Measurements from ENCODE around the gene UFD1. TPM values are rescaled to one million over a fixed set of nuclear protein-coding genes. Genes with fewer than 3 reads are reported as not detected.

The UFD1 gene
- total and polyA plus RNA-seq, 12 donors, result 31.5 to 79.4 (median 43.5) TPM

GRCh38 chr22:19496324-19496630 lies 17.3 kb upstream of the UFD1 start:
- TF ChIP-seq CTCF (IDR thresholded peaks at IDR 0.05), result no peak
- H3K9me3 ChIP-seq, result no peaks in the 10 kb centered on the region
- 97% methylated on average over 3 of the region's 3 CpGs for WGBS, 2 donors
- intact Hi-C loops (cut with DNase I), result loop anchor here in 6 of 10 donors (1.0 to 5.0 kb wide), 4 partner anchors 131 to 135 kb away; no protein-coding TSS in a partner anchor
- H3K4me3 ChIP-seq, result no peak overlapping the region
- ATAC-seq (no peak), DNase-seq (no peak)
- no peak overlapping the region for H3K27ac ChIP-seq
- no peaks in the 10 kb centered on the region for H3K27me3 ChIP-seq
- peaks cover 0 to 4% (median 0%) of the 10 kb centered on the region in 9 donors for H3K4me1 ChIP-seq
- H3K36me3 ChIP-seq, result peaks cover 0 to 16% (median 0%) of the 10 kb centered on the region in 9 donors

GRCh38 chr22:19495562-19496323 lies 16.8 kb upstream of the UFD1 start:
- peak in 8 of 9 donors; percentile 27 to 59 (median 45) for TF ChIP-seq CTCF (IDR thresholded peaks at IDR 0.05)
- 67 to 76% methylated on average over 5 of the region's 5 CpGs for WGBS, 2 donors
- DNase-seq, result no peak
- Histone ChIP-seq H3K27ac (no peak overlapping the region), H3K4me3 (no peak overlapping the region), H3K9me3 (no peaks in the 10 kb centered on the region), H3K27me3 (no peaks in the 10 kb centered on the region), H3K4me1 (peaks cover 0 to 4% (median 0%) of the 10 kb centered on the region in 9 donors), H3K36me3 (peaks cover 0 to 16% (median 0%) of the 10 kb centered on the region in 9 donors)
- peak in 4 of 8 donors; percentile 33 to 57 (median 48) for ATAC-seq
- intact Hi-C loops (cut with DNase I), result loop anchor here in 7 of 10 donors (1.0 to 5.0 kb wide), 4 partner anchors 132 to 135 kb away; no protein-coding TSS in a partner anchor

GRCh38 chr22:19494676-19495173 lies 15.7 kb upstream of the UFD1 start:
- Histone ChIP-seq H3K36me3 (peaks cover 0 to 16% (median 0%) of the 10 kb centered on the region in 9 donors), H3K9me3 (no peaks in the 10 kb centered on the region), H3K4me1 (peaks cover 0 to 4% (median 0%) of the 10 kb centered on the region in 9 donors), H3K4me3 (no peak overlapping the region), H3K27ac (no peak overlapping the region), H3K27me3 (no peaks in the 10 kb centered on the region)
- DNase-seq (no peak), ATAC-seq (no peak)
- intact Hi-C loops (cut with DNase I), result loop anchor here in 4 of 10 donors (2.0 to 5.0 kb wide), 3 partner anchors 133 to 138 kb away; no protein-coding TSS in a partner anchor
- no peak for TF ChIP-seq CTCF (IDR thresholded peaks at IDR 0.05)
- WGBS, 2 donors, result 94 to 96% methylated on average over 6 of the region's 6 CpGs

GRCh38 chr22:19494001-19494560 lies 15.1 kb upstream of the UFD1 start:
- Histone ChIP-seq H3K4me3 (no peak overlapping the region), H3K9me3 (no peaks in the 10 kb centered on the region), H3K27ac (no peak overlapping the region), H3K36me3 (peaks cover 0 to 16% (median 0%) of the 10 kb centered on the region in 9 donors), H3K4me1 (peaks cover 0 to 7% (median 0%) of the 10 kb centered on the region in 9 donors), H3K27me3 (no peaks in the 10 kb centered on the region)
- intact Hi-C loops (cut with DNase I), result loop anchor here in 2 of 10 donors (2.0 to 5.0 kb wide), 2 partner anchors 137 to 138 kb away; no protein-coding TSS in a partner anchor
- ATAC-seq (no peak), DNase-seq (no peak)
- WGBS, 2 donors, result 96% methylated on average over 8 of the region's 8 CpGs
- TF ChIP-seq CTCF (IDR thresholded peaks at IDR 0.05), result no peak

Measured in heart right ventricle (tissue), 16 donors.